Keratinocyte (primary cell): ENCODE measurements around the gene ACTG1. TPM values are rescaled to one million over a fixed set of nuclear protein-coding genes. Genes with fewer than 3 reads are reported as not detected.

Source experiments
- DNase-seq: peaks from one replicate; pipeline ENCODE4 v3.0.0-alpha.2; 2011; ENCODE audit warnings: low read depth, missing footprints, low spot score
- FAIRE-seq: peaks from 2 replicates; lab custom pipeline; 2011; peaks lifted over from hg19 to GRCh38; lab: Jason Lieb, UNC
- H2AFZ ChIP-seq: 2 replicates; pipeline ENCODE4 v1.6.0; 2012; ENCODE audit warnings: low read length, control low read depth, inconsistent platforms; ENCODE audit not compliant: control insufficient read depth
- H3K27ac ChIP-seq: 2 replicates; pipeline ENCODE4 v1.5.1; 2011; ENCODE audit warnings: low read length; ENCODE audit not compliant: control insufficient read depth, insufficient read depth
- H3K27me3 ChIP-seq: 3 replicates; pipeline ENCODE4 v1.6.0; 2011; ENCODE audit warnings: low read length; ENCODE audit not compliant: control insufficient read depth, insufficient read depth; ENCODE audit errors: extremely low read depth
- H3K36me3 ChIP-seq, 2 experiments: 2 replicates in 1 of 2; 3 replicates in 1 of 2; pipeline ENCODE4 v1.5.1; 2011; ENCODE audit warnings: low read length in 2 of 2, mild to moderate bottlenecking in 1 of 2; ENCODE audit not compliant: control insufficient read depth in 2 of 2, insufficient read depth in 2 of 2; ENCODE audit errors: extremely low read depth in 1 of 2
- H3K4me1 ChIP-seq: 3 replicates; pipeline ENCODE4 v1.5.1; 2011; ENCODE audit warnings: low read length; ENCODE audit not compliant: control insufficient read depth, insufficient read depth; ENCODE audit errors: extremely low read depth
- H3K4me2 ChIP-seq: 3 replicates; pipeline ENCODE4 v1.6.0; 2011; ENCODE audit warnings: low read depth, low read length; ENCODE audit not compliant: control insufficient read depth, insufficient read depth; ENCODE audit errors: extremely low read depth
- H3K4me3 ChIP-seq, 3 experiments: fragments of 200-600 bp in 1 of 3; sonication (generic) in 1 of 3; 2 replicates in 2 of 3; 3 replicates in 1 of 3; pipeline ENCODE4 v1.5.1; 2011 to 2016; ENCODE audit warnings: low read length in 3 of 3, mild to moderate bottlenecking in 3 of 3, control low read depth in 2 of 3, inconsistent platforms in 1 of 3, low read depth in 1 of 3, mixed read lengths in 1 of 3, mixed run types in 1 of 3, moderate library complexity in 1 of 3; ENCODE audit not compliant: control insufficient read depth in 2 of 3, insufficient read depth in 2 of 3; ENCODE audit errors: extremely low read depth in 1 of 3
- H3K79me2 ChIP-seq: 2 replicates; pipeline ENCODE4 v1.6.0; 2012; ENCODE audit warnings: low read length; ENCODE audit not compliant: control insufficient read depth, insufficient read depth
- H3K9ac ChIP-seq: 3 replicates; pipeline ENCODE4 v1.6.0; 2011; ENCODE audit warnings: low read length; ENCODE audit not compliant: control insufficient read depth, insufficient read depth; ENCODE audit errors: extremely low read depth
- H3K9me1 ChIP-seq: 3 replicates; pipeline ENCODE4 v1.6.0; 2011; ENCODE audit warnings: low read length; ENCODE audit not compliant: control insufficient read depth, insufficient read depth; ENCODE audit errors: extremely low read depth
- H3K9me3 ChIP-seq: 2 replicates; pipeline ENCODE4 v1.5.1; 2012; ENCODE audit warnings: low read depth, low read length; ENCODE audit not compliant: control insufficient read depth
- H4K20me1 ChIP-seq: 3 replicates; pipeline ENCODE4 v1.6.0; 2011; ENCODE audit warnings: low read length; ENCODE audit not compliant: control insufficient read depth, insufficient read depth; ENCODE audit errors: extremely low read depth
- CTCF ChIP-seq, 3 experiments: IDR thresholded peaks in 1 of 3; conservative IDR thresholded peaks in 1 of 3; optimal IDR thresholded peaks in 1 of 3; 2 replicates in 2 of 3; 3 replicates in 1 of 3; pipeline versions ENCODE3 to v1.5.1; 2011; ENCODE audit warnings: low read length in 3 of 3, mild to moderate bottlenecking in 3 of 3, moderate library complexity in 2 of 3, control low read depth in 1 of 3, inconsistent platforms in 1 of 3; ENCODE audit not compliant: insufficient read depth in 2 of 3; ENCODE audit errors: extremely low read depth in 1 of 3
- EZH2 ChIP-seq: IDR thresholded peaks from one replicate; pipeline ENCODE4 v1.6.1; 2012; ENCODE audit warnings: inconsistent platforms, mild to moderate bottlenecking, low read length, moderate library complexity
- dilution Hi-C: fragments of 300-500 bp; cut with MboI; formaldehyde crosslinking; loops from one replicate; pipeline ENCODE4 v1.7.0; 2020; ENCODE audit warnings: low sequenced_read_pairs; ENCODE audit not compliant: extremely low pct_ligation_motif_present
- polyA plus RNA-seq, 5 experiments: library from polyadenylated mRNA; depleted of rRNA in 3 of 5; stranded (reverse) in 3 of 5; stranded (forward) in 1 of 5; unstranded in 1 of 5; fragments of >200 nt; gene quantifications; 1 replicate in 1 of 5; 2 replicates in 3 of 5; 3 replicates in 1 of 5; pipeline versions ENCODE4 v1.2.1 to v1.2.3, GENCODE V29; 2011 to 2012; ENCODE audit warnings: missing spikeins in 2 of 5, low read depth in 1 of 5, low replicate concordance in 1 of 5

Gene ACTG1
- polyA plus RNA-seq, 1 donor (not counting 4 experiments of a cell fraction or from before 2014, with no cell fraction given): 1,867 TPM

DNA sequence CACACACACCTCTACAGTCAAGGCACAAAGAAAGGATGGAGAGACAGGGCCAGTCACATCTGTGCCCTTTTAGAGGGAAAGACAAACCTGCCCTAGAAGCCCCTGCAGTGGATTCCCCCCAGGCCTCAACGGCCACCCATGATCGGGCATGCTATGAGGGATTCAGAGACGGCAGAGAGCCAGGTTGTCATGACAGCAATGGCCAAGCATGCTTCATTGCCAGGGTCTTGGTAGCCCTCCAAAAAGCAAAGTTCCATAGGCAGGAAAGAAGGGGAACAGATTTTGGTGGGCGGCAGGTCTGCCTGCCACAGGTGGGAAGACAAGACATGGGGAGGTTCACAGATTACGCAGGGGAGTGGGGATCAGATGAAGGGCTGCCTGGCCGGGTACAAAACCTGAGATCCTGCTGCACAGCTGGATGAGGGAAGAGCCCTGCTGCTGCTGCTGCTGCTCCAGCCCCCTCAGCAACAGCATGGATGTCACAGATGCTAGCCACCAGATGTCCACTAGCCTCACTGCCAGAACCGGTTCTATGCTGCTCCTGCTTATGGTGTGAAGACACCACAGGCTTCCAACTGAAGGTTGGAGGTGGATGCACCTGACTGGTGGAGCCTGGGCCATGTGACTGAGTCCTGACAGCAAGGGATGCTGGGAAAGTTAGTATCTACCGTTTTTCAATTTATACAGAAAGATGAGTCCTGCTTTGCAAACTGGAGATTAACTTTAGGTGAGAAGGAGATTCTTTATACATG is 17.8 kb downstream of the ACTG1 start:
- Histone ChIP-seq H3K9ac (no peak overlapping the region), H4K20me1 (no peaks in the 10 kb centered on the region), H3K36me3 (no peaks in the 10 kb centered on the region), H2AFZ (no peak overlapping the region), H3K27me3 (peaks cover 39% of the 10 kb centered on the region), H3K27ac (no peak overlapping the region), H3K9me3 (no peaks in the 10 kb centered on the region), H3K4me3 (no peak overlapping the region), H3K9me1 (no peaks in the 10 kb centered on the region), H3K4me2 (no peak overlapping the region), H3K79me2 (no peaks in the 10 kb centered on the region), H3K4me1 (no peaks in the 10 kb centered on the region)
- FAIRE-seq (no peak), DNase-seq (no peak)
- no peak for TF ChIP-seq EZH2
- no peak for TF ChIP-seq CTCF (optimal IDR thresholded peaks at IDR 0.05 in 1 of 3, IDR thresholded peaks at IDR 0.05 in 1 of 3, conservative IDR thresholded peaks at IDR 0.05 in 1 of 3; ENCODE audit: extremely low read depth in 1 of 3, insufficient read depth in 2 of 3, low read length in 3 of 3)
- dilution Hi-C loops: no loop called here

- Histone ChIP-seq H2AFZ (no peak overlapping the region), H3K27ac (no peak overlapping the region), H3K36me3 (no peaks in the 10 kb centered on the region), H3K27me3 (peaks cover 32% of the 10 kb centered on the region), H3K9ac (no peak overlapping the region), H3K9me1 (no peaks in the 10 kb centered on the region), H3K4me3 (no peak overlapping the region), H3K4me2 (no peak overlapping the region), H3K9me3 (no peaks in the 10 kb centered on the region), H3K79me2 (no peaks in the 10 kb centered on the region), H4K20me1 (no peaks in the 10 kb centered on the region), H3K4me1 (no peaks in the 10 kb centered on the region)
- TF ChIP-seq CTCF (optimal IDR thresholded peaks at IDR 0.05 in 1 of 3, IDR thresholded peaks at IDR 0.05 in 1 of 3, conservative IDR thresholded peaks at IDR 0.05 in 1 of 3; ENCODE audit: extremely low read depth in 1 of 3, insufficient read depth in 2 of 3, low read length in 3 of 3) (no peak), EZH2 (no peak)
- FAIRE-seq (no peak), DNase-seq (no peak)
- dilution Hi-C loops: no loop called here
Observed at GRCh38 chr17:81493198-81494038, 19.2 kb downstream of the ACTG1 start.
